Measurements from ENCODE around the gene MAP2K3. TPM values are rescaled to one million over a fixed set of nuclear protein-coding genes. Genes with fewer than 3 reads are reported as not detected.
"Not testable (repeated sequence)": the region's sequence is repeated elsewhere in the genome, so short reads cannot be mapped to it uniquely, and the experiment has no call there.

The MAP2K3 gene
- total and polyA plus RNA-seq, 2 of the 4 experiments (the other 2 are of a cell fraction), result 23.5 to 82.2 TPM

DNA sequence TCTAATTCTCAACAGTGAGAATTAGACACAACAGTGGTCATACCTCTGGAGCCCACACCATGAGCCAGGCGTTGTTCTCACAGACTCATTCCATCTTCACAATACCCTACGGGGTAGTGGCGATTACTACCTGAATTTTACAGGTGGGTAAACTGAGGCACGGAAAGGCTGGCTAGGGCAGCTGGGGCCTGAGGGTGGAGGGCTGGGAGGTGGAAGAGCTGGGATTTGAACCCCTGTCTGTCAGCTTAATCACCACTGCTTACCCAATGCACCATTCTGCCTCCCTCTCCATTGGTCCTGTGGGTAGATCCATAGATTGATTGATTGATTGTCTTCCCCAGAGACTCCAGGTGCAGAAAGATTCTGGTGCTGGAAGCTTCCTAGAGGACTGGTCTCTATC lies 60.3 kb downstream of the MAP2K3 start:
- WGBS, 2 experiments (ENCODE audit: extremely low coverage in 2 of 2, insufficient read length in 1 of 2), result no CpG with 5 or more reads among the region's 4 CpGs
- H3K14ac ChIP-seq (replicated peaks; ENCODE audit: low read depth, low read length); H3K4me2 ChIP-seq (ENCODE audit: low read depth, low read length); H2AK5ac ChIP-seq (ENCODE audit: low read depth, low read length); H3K9me1 ChIP-seq (ENCODE audit: insufficient read depth, low read length); H2BK5ac ChIP-seq (ENCODE audit: low read depth, low read length, poor library complexity, severe bottlenecking); CTCF ChIA-PET; intact Hi-C loops (cut with micrococcal nuclease); H2BK15ac ChIP-seq (ENCODE audit: low read depth, low read length); H3K23ac ChIP-seq (ENCODE audit: low read depth, low read length); H2BK20ac ChIP-seq (ENCODE audit: low read depth, low read length); H3K27me3 ChIP-seq (ENCODE audit: control insufficient read depth, insufficient read depth, low read length); H2BK120ac ChIP-seq (ENCODE audit: low read depth, low read length); H3K4me3 ChIP-seq (ENCODE audit: insufficient read depth, low read depth, low read length); H2AFZ ChIP-seq (replicated peaks; ENCODE audit: low read length, poor library complexity); H4K91ac ChIP-seq (ENCODE audit: insufficient read depth, low read depth, low read length); H3K9ac ChIP-seq (ENCODE audit: low read depth, low read length); ATAC-seq (ENCODE audit: low read depth); DNase-seq; H3K36me3 ChIP-seq (ENCODE audit: control insufficient read depth, insufficient read depth, low read length); in situ Hi-C loops (cut with MboI; ENCODE audit: low sequenced_read_pairs); H2AK9ac ChIP-seq (replicated peaks; ENCODE audit: low read depth, low read length, poor library complexity); H3K18ac ChIP-seq (ENCODE audit: low read depth, low read length); dilution Hi-C loops (cut with HindIII; ENCODE audit: low sequenced_read_pairs, unreplicated experiment); BruUV-seq (replicated peaks); H3K4me1 ChIP-seq (ENCODE audit: control insufficient read depth, insufficient read depth, low read length); H3K79me1 ChIP-seq (ENCODE audit: low read depth in 1 of 2, low read length in 2 of 2); H4K8ac ChIP-seq (ENCODE audit: low read depth in 2 of 2, low read length in 2 of 2); H3K27ac ChIP-seq (ENCODE audit: insufficient read depth, low read length); POLR2A ChIA-PET (ENCODE audit: unreplicated experiment); H3K56ac ChIP-seq (ENCODE audit: extremely low read depth, insufficient read depth, low read length); H4K20me1 ChIP-seq (ENCODE audit: insufficient read depth, low read length); H3K9me3 ChIP-seq (ENCODE audit: control insufficient read depth, insufficient read depth, low read length); H3K4ac ChIP-seq (ENCODE audit: low read depth, low read length); H4K5ac ChIP-seq (ENCODE audit: low read depth, low read length): not testable (repeated sequence)
